ENCODE results near the gene RNF11.
"Not testable (repeated sequence)": the region's sequence is repeated elsewhere in the genome, so short reads cannot be mapped to it uniquely, and the experiment has no call there.

RNF11 gene

GRCh38 chr1:51230501-51231078, 5.5 kb upstream of the RNF11 start:
- DNase-seq = no peak

DNA sequence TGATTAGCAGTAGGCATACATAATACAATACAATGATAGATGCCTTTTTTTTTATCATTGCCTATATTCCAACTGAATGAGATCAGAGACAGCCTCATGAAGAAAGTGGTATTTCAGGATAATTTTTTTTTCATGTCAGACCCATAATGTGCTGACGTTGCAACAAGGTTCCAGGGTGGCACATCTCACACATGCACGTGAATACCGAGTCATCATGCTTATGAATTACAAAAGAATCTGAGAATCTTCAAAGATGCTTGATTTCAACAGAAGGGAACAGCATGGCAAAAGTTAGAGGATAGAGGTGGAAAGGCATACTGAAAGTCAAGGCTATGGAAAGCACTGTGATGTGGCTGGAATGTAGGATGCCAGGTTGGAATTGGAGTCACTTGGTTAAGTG, 5.0 kb upstream of the RNF11 start:
- DNase-seq = no peak

DNA sequence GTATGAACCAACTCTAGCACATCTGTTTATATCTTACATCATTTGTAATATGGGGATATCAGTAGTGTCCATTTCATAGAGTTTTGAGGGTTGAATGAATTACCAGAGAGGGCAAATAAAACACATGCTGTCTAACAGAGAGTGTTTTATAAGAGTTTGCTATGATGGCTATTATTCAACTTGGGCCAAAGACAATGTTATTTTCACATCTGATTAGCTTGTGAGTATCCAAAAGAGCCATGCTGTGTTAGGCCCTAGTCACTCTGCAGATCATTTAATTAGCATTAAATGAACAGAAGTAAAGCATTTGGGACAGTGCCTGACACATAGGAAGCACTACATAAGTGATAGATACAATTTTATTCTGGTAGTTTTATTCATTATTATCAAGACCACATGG, 4.2 kb upstream of the RNF11 start:
- no peak for DNase-seq

- DNase-seq = not testable (repeated sequence)
Observed at GRCh38 chr1:51234236-51234635, 1.8 kb upstream of the RNF11 start.

GRCh38 chr1:51234721-51235425, 1.2 kb upstream of the RNF11 start:
- peak; percentile 95 for DNase-seq

GRCh38 chr1:51236531-51237350, 668 bp downstream of the RNF11 start:
- peak; percentile 34 for DNase-seq

GRCh38 chr1:51237351-51238033, 1.4 kb downstream of the RNF11 start:
- DNase-seq = no peak

DNA sequence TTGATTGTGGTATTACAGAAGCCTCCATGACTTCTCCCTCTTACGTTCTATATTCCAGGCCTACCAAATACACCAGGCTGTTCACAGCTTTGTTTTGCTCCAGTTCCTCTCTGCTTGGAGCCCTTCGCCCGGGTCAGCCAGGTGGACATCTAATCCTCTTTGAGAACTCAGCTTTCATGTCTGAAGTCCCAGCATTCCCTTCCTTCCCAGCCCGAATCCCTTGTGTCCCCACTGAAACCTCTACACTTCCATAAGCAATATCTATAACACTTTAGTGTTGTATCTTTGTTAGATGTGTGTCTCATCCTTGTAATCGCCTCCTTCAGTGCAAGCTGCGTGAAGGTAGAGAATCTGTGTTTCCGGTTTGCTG, 1.9 kb downstream of the RNF11 start:
- DNase-seq = no peak

DNA sequence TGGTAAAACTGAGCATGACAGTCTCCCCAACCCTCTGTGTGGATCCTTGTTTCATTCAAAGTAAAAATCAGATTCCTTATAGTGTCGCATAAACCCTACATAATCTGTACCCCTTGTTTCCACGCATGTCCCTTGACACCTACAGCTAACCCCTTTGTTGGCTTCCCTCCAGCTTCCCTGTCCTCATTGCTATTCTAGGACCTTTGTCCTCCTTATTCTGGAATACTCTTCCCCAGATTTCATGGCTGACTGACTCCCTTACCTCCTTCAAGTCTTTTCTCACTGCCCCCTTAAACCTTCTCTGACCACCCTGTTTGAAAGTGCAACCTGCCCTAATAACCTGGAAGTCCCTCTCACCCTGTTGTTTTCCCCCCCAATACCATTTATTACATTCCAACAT, 4.0 kb downstream of the RNF11 start:
- no peak for DNase-seq

DNA sequence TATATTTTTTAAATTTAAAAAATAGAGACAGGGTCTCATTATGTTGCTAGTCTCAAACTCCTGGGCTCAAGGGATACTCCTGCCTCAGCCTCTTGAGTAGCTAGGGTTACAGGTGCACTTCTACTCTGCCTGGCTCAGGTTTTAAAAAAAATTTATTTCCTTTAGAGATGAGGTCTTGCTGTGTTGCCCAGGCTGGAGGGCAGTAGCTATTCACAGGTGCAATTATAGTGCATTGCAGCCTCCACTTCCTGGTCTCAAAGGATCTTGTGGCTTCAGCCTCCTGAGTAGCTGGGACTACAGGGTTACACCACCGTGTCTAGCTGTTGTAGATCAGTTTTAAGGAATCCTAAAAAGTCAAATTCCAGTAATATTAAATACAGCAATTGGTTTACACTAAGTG, 5.0 kb downstream of the RNF11 start:
- no peak for DNase-seq

GRCh38 chr1:51242546-51242945, 6.5 kb downstream of the RNF11 start:
- DNase-seq = no peak

- no peak for DNase-seq
Observed at GRCh38 chr1:51247022-51247421, 10.9 kb downstream of the RNF11 start.

GRCh38 chr1:51247499-51247898, 11.4 kb downstream of the RNF11 start:
- no peak for DNase-seq

DNA sequence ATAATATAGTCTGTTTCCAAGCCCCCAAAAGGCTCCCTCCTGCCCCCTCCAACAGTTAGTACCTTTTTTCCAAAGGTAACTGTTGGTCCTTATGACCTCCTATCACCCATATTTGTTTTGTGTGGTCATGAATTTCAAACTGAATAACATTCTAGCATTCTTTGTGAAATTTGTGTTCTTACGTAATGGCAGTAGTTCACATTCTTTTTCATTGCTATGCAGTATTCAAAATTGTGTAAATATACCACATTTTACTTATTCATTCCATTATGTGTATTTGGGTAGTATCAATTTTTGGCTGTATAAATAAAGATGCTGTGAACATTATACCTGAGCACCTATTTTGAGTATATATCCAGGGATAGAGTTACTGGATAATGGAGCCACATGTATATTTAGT, 13.4 kb downstream of the RNF11 start:
- DNase-seq = no peak

DNA sequence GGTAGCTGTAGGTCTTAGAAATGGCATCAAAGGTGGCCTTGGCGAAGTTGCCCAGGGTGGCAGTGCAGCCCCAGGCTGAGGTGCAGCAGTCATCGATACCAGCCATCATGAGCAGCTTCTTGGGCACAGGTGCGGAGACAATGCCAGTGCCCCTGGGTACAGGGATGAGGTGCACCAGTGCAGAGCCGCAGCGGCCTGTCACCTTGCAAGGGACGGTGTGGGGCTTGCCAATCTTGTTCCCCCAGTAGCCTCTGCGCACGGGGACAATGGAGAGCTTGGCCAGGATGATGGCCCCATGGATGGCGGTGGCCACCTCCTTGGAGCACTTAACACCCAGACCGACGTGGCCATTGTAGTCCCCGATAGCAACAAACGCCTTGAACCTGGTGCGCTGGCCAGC, 14.7 kb downstream of the RNF11 start:
- not testable (repeated sequence) for DNase-seq

DNA sequence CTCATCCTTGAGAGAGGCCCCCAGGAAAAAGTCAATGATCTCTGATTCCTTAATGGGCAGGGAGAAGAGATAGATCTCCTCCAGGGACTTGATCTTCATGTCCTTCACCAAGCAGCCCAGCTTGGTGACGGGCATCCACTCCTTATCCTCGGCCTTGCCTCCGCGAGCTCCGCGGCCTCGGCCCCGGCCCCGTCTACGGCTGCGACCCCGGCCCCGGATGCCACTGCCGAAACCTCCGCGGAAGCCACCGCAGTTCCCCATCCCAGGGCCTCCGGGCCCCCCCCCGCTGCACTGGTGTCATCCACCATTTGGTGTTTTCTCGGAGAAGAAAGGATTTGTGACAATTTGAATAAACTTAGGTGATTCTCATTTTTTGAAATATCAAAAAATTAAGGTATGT, 15.1 kb downstream of the RNF11 start:
- DNase-seq = not testable (repeated sequence)

- DNase-seq = no peak
Observed at GRCh38 chr1:51252366-51252765, 16.3 kb downstream of the RNF11 start.

DNA sequence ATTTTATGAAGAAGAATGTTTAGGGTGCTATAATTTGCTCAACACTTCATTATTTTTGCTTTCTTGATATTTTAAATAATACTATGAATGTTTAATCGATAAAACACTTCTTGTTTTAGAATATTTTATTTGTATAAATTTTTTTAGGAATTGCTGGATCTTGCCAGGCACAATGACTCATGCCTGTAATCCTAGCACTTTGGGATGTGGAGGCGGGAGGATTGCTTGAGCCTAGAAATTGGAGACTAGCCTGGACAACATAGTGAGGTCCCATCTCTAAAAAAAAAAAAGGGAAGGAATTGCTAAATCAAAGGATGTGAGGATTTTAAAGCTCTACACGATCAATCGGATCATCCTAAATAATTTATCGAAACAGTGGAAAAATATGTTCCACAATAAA, 17.6 kb downstream of the RNF11 start:
- no peak for DNase-seq

DNA sequence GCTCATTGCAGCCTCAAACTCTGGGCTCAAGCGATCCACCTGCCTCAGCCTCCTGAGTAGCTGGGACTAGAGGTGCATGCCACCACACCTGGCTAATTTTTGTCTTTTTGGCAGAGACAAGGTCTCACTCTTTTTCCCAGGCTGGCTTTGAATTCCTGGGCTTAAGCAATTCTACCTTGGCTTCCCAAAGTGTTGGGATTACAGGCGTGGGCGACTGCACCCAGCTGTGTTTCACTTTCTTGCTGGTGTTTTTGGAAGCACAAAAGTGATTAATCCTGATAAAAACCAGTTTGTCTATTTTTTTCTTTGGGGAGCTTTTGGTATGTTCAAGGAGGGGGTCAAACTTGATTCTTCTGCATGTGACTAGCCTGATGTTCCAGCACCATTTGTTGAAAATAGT, 19.3 kb downstream of the RNF11 start:
- DNase-seq = no peak

GRCh38 chr1:51263147-51263877, 27.2 kb downstream of the RNF11 start:
- no peak for DNase-seq

DNA sequence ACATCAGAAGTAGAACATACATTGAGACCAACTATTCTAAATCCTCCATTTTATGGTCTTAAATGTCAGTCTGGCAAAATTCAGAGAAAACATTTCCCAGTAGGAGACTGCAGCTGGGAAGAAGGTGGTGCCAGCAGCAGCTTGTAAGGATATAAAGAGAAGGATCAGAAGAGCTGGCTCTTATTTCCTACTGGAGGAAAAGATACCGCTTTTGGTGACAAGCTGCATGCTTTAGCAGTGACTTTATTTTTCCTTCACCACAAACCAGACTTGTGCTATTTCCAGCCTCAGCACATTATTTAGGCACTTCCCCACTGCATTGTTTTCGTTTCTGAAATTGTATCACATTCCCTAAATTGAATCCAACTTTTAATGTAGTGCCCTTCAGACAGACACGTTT, 28.4 kb downstream of the RNF11 start:
- DNase-seq = no peak

DNA sequence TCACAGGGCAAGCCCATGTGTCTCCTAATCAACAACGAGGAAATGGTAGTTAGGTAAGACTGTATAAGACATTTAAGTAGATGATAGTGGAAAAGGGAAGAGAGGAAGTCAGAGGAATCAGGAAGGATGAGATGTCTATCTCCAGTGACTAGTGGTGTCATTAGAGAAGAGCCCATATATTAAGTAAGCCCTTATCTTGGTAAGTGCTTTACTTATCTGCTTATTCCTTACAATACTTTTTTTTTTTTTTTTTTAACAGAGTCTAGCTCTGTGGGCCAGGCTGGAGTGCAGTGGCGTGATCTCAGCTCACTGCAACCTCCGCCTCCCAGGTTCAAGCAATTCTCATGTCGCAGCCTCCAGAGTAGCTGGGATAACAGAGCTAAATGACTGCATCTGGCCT, 29.5 kb downstream of the RNF11 start:
- no peak for DNase-seq

GRCh38 chr1:51266181-51266580, 30.1 kb downstream of the RNF11 start:
- DNase-seq = no peak

Data from NCI-H2171 treated with DMSO at 0.1 percent for 48 hours (cell line).